Body of pancreas (tissue), 4 donors: Measurements from ENCODE around the gene TBCK. TPM values are rescaled to one million over a fixed set of nuclear protein-coding genes. Genes with fewer than 3 reads are reported as not detected.
A peak's percentile ranks its signal among the peaks of the same experiment; 100 is the strongest.

ENCODE experiments used
- ATAC-seq: fragments of 150-250 bp; one replicate; pipeline ENCODE4 v1.9.1; 2016
- DNase-seq, 4 donors: peaks; one replicate each; pipeline ENCODE4 v3.0.0-alpha.2; 2019
- H3K27ac ChIP-seq, 4 donors: fragments of 200-600 bp; sonication (generic); 1 replicate in 3 of 4; 2 replicates in 1 of 4; pipeline versions ENCODE4 v1.5.1 to v1.6.1; 2016 to 2019; ENCODE audit warnings: mild to moderate bottlenecking in 1 of 4, mixed read lengths in 1 of 4, moderate library complexity in 1 of 4
- H3K27me3 ChIP-seq, 2 donors: fragments of 200-600 bp; sonication (generic); one replicate each; pipeline ENCODE4 v1.6.0; 2016; ENCODE audit warnings: mild to moderate bottlenecking in 1 of 2
- H3K36me3 ChIP-seq, 2 donors: fragments of 200-600 bp; sonication (generic); replicated peaks in 1 of 2; 2 replicates each; pipeline ENCODE4 v1.5.1; 2016; ENCODE audit warnings: low read depth in 2 of 2; ENCODE audit not compliant: insufficient read depth in 1 of 2
- H3K4me1 ChIP-seq: fragments of 200-600 bp; sonication (generic); one replicate; pipeline ENCODE4 v1.6.0; 2016
- H3K4me3 ChIP-seq, 2 donors: fragments of 200-600 bp; sonication (generic); 1 replicate in 1 of 2; 2 replicates in 1 of 2; pipeline ENCODE4 v1.5.1; 2016 to 2019
- H3K9me3 ChIP-seq, 3 donors: fragments of 200-600 bp; sonication (generic); 1 replicate in 2 of 3; 2 replicates in 1 of 3; pipeline ENCODE4 v1.5.1; 2016
- POLR2A ChIP-seq, 3 donors: fragments of 450-650 bp; IDR thresholded peaks; one replicate each; pipeline ENCODE4 v1.6.1; 2016; ENCODE audit warnings: antibody characterized with exemption in 3 of 3, mild to moderate bottlenecking in 2 of 3
- WGBS, 2 donors: methylation state at CpG; one replicate each; pipeline ENCODE4 v1.1.5; 2017; 5-methylcytosine and 5-hydroxymethylcytosine counted together
- intact Hi-C: fragments of 100-400 bp; cut with DNase I; formaldehyde crosslinking; loops from one replicate; pipeline ENCODE4 v1.15.1; 2023
- total RNA-seq, 2 donors: library from RNA; depleted of rRNA; stranded (reverse); fragments of >200 nt; gene quantifications; one replicate each; pipeline ENCODE4 v1.1.0, GENCODE V29; 2016
- TF ChIP-seq, protein P1 (sequence below), 7 experiments: fragments of 450-650 bp in 4 of 7; fragments of 200-600 bp in 3 of 7; sonication (generic) in 3 of 7; IDR thresholded peaks; one replicate each; pipeline ENCODE4 v1.5.1; 2016 to 2019; ENCODE audit warnings: antibody characterized with exemption in 7 of 7

Gene TBCK
- total RNA-seq, 2 donors from 2014 or later: 24.7 to 28.5 TPM

DNA sequence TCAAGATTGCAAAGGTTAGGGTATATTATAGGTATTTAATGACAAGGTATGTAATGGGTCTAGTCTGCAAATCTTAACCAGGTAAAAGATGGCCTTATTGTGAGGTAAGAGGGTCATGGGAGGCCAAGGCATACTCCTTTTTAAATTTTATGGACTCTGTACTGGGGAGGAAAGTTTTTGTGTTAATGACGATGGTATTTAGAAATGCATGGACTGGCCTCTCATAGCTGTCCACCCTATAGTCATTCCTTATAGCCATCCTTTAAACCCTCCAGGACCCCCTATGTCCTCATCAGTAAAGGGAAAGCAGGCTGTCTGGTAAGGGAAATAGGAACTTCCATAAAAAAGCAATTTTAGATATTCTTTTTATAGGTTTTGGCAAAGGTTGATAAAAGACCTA lies 1.8 kb upstream of the TBCK start:
- no peaks in the 10 kb centered on the region for H3K9me3 ChIP-seq
- DNase-seq: no peak
- H3K36me3 ChIP-seq: no peaks in the 10 kb centered on the region
- no peak overlapping the region for H3K4me3 ChIP-seq
- H3K4me1 ChIP-seq: peaks cover 29% of the 10 kb centered on the region
- TF ChIP-seq, protein P1, sequence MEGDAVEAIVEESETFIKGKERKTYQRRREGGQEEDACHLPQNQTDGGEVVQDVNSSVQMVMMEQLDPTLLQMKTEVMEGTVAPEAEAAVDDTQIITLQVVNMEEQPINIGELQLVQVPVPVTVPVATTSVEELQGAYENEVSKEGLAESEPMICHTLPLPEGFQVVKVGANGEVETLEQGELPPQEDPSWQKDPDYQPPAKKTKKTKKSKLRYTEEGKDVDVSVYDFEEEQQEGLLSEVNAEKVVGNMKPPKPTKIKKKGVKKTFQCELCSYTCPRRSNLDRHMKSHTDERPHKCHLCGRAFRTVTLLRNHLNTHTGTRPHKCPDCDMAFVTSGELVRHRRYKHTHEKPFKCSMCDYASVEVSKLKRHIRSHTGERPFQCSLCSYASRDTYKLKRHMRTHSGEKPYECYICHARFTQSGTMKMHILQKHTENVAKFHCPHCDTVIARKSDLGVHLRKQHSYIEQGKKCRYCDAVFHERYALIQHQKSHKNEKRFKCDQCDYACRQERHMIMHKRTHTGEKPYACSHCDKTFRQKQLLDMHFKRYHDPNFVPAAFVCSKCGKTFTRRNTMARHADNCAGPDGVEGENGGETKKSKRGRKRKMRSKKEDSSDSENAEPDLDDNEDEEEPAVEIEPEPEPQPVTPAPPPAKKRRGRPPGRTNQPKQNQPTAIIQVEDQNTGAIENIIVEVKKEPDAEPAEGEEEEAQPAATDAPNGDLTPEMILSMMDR (IDR thresholded peaks at IDR 0.05): no peak
- no peak for TF ChIP-seq POLR2A (IDR thresholded peaks at IDR 0.05)
- ATAC-seq: no peak
- no peak overlapping the region for H3K27ac ChIP-seq
- intact Hi-C loops: no loop called here
- 82 to 88% methylated on average over 1 of the region's 1 CpG for WGBS, 2 donors
- H3K27me3 ChIP-seq: no peaks in the 10 kb centered on the region

DNA sequence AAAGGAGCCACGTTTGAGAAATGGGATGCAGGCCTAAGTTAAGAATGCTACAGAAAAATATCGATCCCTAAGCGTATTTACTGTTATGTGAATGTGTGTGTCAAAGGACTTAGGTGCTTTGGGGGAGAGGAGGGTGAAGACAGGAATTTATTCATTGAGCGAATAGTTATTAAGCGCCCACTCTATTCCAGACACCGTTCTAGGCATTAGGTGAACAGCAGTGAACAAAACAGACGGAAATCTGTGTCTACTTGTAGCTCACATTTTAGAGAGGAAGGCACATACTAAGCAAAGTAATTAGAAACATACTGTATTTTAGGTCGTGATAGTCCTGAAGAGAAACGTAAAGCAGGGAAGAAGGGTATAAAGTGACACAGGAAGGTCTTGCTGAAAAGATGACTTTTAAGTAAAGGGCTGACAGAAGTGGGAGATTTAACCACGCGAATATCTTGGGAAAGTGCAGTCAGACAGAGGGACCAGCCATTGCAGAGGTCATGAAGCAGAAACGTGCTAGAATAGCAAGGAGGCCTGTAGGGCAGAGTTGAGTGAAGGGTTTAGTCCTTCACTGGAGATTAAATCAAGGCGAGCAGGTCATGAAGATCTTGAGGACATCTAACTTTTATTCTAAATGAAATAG lies 882 bp upstream of the TBCK start:
- intact Hi-C loops: no loop called here
- H3K27ac ChIP-seq: peak overlapping the region; percentile 90 to 96 (median 92)
- no peaks in the 10 kb centered on the region for H3K36me3 ChIP-seq
- DNase-seq (no peak), ATAC-seq (no peak)
- TF ChIP-seq, protein P1 (IDR thresholded peaks at IDR 0.05): no peak
- TF ChIP-seq POLR2A (IDR thresholded peaks at IDR 0.05): no peak
- H3K27me3 ChIP-seq: no peaks in the 10 kb centered on the region
- peak overlapping the region; percentile 52 to 67 for H3K4me3 ChIP-seq
- H3K4me1 ChIP-seq: peaks cover 29% of the 10 kb centered on the region
- no peaks in the 10 kb centered on the region for H3K9me3 ChIP-seq
- WGBS, 2 donors: 1 to 2% methylated on average over 13 of the region's 13 CpGs

DNA sequence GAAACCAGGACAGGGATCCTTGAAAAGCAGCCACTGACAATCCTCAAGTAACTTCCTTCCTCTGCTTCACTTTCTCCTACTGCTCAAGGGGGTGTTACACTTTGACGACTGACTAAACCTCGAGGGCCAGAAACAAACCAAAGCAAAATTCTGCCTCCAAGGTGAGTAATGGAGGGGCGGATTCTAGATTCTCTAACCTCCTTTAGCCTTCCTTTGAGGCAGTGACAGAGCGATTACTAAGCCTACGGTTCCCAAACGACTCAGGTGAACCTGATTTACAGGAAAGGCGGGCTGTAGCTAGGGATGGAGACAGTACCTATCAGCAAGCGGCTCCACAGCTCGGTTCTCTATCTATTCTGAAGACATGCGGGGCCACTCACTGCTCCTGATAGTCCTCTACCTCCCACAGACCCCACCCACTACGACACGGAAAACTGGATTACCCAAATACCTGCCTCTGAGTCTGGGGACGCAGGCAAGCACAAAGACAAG lies 487 bp downstream of the TBCK start:
- ATAC-seq (peak; percentile 8), DNase-seq (no peak)
- Histone ChIP-seq H3K4me3 (peak overlapping the region; percentile 52 to 67), H3K9me3 (no peaks in the 10 kb centered on the region), H3K4me1 (peaks cover 33% of the 10 kb centered on the region), H3K27ac (peak overlapping the region; percentile 90 to 96 (median 92)), H3K27me3 (no peaks in the 10 kb centered on the region), H3K36me3 (no peaks in the 10 kb centered on the region)
- 0 to 1% methylated on average over 13 of the region's 13 CpGs for WGBS, 2 donors
- TF ChIP-seq, protein P1 (IDR thresholded peaks at IDR 0.05): no peak
- no peak for TF ChIP-seq POLR2A (IDR thresholded peaks at IDR 0.05)
- intact Hi-C loops: no loop called here

DNA sequence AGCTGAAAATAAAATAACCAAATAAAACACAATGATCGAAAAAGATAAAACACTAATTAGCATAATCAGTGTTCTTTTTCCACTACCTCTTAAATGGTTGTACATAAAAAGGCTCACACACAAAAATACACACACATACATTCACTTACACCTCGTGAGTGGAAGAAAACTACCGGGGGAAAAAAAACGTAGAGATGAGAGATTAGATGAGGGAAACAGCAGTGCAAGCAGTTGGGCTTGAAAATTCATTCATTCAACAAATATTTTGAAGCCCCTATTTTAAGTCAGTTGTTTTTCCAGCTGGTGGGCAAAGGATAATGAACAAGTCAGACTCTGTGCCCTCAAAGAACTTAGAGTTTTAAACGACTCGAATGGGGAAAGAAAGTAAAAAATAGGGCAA lies 1.0 kb downstream of the TBCK start:
- ATAC-seq (no peak), DNase-seq (no peak)
- no peaks in the 10 kb centered on the region for H3K27me3 ChIP-seq
- H3K4me1 ChIP-seq: peaks cover 36% of the 10 kb centered on the region
- TF ChIP-seq, protein P1 (IDR thresholded peaks at IDR 0.05): no peak
- TF ChIP-seq POLR2A (IDR thresholded peaks at IDR 0.05): no peak
- no peak overlapping the region for H3K4me3 ChIP-seq
- WGBS, 2 donors: 14 to 18% methylated on average over 6 of the region's 6 CpGs
- peak overlapping the region in 2 of 4 donors; percentile 92 to 96 for H3K27ac ChIP-seq
- H3K9me3 ChIP-seq: no peaks in the 10 kb centered on the region
- intact Hi-C loops: no loop called here
- no peaks in the 10 kb centered on the region for H3K36me3 ChIP-seq

DNA sequence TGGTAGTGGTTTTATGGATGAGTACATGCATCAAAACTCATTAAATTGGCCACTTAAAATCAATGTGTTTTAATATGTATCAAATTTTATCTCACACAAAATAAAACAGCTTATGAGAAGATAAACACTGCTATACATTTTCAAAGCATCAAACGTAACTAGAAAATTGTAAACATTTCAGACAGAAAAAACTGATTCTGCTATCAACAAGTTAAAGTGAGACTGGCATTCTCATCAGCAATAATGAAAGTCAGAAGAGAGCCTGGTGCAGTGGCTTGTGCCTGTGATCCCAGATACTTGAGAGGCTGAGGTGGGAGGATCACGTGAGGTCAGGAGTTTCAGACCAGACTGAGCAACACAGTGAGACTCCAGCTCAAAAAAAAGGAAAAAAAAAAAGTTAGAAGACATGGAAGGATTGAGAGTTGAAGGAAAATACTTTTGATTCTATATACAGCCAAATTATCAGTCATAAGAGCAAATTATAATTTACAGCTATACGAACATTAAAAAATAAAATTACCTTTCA lies 2.9 kb downstream of the TBCK start:
- Histone ChIP-seq H3K9me3 (no peaks in the 10 kb centered on the region), H3K27ac (no peak overlapping the region), H3K4me1 (peaks cover 27% of the 10 kb centered on the region), H3K36me3 (peaks cover 0 to 2% of the 10 kb centered on the region in 2 donors), H3K4me3 (no peak overlapping the region), H3K27me3 (no peaks in the 10 kb centered on the region)
- ATAC-seq: no peak
- DNase-seq: no peak
- intact Hi-C loops: no loop called here
- WGBS, 2 donors: 65 to 79% methylated on average over 3 of the region's 3 CpGs
- no peak for TF ChIP-seq POLR2A (IDR thresholded peaks at IDR 0.05)
- TF ChIP-seq, protein P1 (IDR thresholded peaks at IDR 0.05): no peak
